ENCODE measurements around the gene FAM89B.

The FAM89B gene

GRCh38 chr11:65610404-65610803 is 38.1 kb downstream of the FAM89B start:
- no peak for DNase-seq (ENCODE audit: low read depth)

GRCh38 chr11:65611028-65611757 is 38.9 kb downstream of the FAM89B start:
- no peak for DNase-seq (ENCODE audit: low read depth)

GRCh38 chr11:65611758-65612603 is 39.6 kb downstream of the FAM89B start:
- no peak for DNase-seq (ENCODE audit: low read depth)

DNA sequence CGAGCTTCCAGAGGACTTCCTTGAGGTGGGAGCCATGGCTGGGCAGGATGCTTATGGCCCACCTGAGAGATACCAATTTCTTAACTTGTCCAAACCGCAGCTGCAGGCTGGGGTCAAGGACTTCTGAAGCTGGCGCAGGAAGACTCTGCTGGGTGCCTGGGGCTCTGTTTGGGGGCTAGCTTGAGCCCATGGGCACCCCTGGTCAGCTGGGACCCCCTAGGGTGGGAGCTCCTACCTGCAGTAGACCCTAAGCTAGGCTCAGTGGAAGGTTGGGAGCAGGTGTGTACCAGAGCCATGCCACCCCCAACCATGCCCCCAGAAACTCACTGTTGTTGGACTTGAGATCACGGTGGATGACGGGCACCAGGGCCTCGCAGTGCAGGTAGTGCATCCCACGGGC is 40.4 kb downstream of the FAM89B start:
- no peak for DNase-seq (ENCODE audit: low read depth)

DNA sequence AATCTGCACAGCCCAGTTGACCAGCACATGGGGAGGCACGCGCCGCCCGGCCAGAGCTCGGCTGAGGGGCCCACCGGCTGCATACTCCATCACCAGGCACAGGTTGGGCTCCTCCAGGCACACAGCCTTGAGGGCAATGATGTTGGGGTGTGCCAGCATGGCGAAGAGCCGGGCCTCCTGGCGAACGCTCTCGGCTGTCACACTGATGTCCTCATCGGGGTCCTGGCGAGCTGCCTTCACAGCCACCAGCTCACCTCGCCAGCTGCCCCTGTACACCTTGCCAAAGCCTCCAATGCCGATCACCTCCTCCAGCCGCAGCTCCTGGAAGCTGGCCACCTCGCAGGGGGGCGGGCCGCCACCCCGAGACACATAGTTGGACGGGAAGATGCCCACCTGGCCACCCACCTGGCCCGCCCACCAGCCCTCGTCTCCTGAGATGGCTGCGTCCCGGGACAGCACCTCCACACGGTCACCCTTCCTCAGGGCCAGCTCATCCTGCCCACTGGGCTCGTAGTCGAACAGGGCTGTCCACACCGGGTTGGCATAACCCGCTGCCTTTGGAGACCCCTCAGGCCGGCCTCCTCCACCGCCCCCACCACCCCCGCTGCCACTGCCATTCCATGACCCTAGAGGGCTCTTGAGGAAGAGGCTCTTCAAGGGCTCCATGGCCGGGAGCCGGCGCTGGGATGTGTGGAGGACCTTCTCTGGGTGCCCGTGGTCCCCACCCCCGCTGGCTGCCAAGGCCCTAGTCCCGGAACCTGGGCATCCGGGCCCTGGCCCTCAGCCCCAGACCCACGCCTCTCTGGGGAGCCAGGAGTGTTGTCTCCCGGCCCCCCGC is 41.0 kb downstream of the FAM89B start:
- no peak for DNase-seq (ENCODE audit: low read depth)

DNA sequence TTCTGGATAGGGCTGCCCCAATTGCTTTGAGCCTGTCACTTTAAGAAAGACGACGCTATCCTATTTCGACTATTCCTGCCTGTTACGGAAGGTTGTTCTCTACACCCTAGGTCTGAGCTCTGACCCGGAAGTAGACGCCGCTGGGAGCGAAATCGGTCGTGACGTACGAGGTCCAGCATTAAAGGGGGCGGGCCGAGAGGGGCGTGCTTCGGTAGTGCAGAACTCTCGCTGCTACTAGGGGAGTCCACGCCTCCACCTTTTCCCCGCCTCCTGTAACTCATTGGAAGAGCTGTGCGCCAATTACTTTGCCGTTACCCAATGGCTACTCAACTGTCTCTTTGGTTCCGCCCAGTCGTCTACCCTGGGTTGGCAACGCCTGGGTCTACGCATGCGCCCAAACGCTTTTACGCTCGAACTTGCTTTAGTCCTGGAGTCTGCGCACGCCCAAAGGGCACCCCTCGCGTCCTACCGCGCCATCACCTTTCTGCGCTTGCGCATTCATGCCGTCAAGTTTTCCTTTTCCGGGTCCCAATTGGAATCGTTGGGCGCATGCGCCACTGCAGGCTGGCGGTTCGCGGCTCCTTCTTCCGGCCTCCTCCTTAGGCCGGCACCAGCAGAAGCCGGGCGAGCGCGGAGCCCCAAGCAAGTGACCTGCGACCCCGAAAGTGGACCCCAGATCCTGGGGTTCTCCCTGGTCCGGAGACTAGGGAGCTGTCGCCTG is 43.1 kb downstream of the FAM89B start, which contains the start of gene PCNX3:
PCNX3 (plus strand) TSS at position 548 of the 721 bp plus-strand sequence. CDS start 536 bp downstream, outside the sequence.
- peak; percentile 100 for DNase-seq (ENCODE audit: low read depth)

DNA sequence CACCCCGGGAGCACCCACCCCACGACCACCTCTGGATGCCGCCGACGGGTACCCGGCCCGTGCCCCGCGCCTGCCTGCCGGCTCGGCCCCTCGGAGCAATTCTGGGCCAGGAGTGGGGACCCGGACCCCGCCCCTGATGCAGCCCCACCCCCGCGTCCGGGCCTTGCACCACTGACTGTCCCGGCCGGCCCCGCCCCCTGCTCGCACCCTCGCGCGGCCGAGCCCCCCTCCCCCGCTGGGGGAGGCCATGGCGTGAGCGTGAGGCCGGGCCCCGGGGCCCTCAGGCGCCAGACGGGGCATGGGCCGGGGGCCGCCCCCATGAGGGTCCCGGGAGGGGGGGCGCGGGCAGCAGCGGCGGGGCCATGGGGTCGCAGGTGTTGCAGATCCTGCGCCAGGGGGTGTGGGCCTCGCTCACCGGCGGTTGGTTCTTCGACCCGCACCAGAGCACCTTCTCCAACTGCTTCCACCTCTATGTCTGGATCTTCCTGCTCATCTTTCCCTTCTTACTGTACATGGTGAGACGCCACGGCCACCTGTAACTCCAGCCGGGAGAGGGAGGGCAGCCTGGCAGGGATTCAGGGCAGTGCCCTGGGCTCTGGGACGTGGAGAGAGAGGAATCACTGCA is 43.7 kb downstream of the FAM89B start:
- no peak for DNase-seq (ENCODE audit: low read depth)

GRCh38 chr11:65616575-65617001 is 44.2 kb downstream of the FAM89B start:
- DNase-seq (ENCODE audit: low read depth), result no peak

GRCh38 chr11:65617136-65617850 is 45.0 kb downstream of the FAM89B start:
- DNase-seq (ENCODE audit: low read depth), result no peak

- no peak for DNase-seq (ENCODE audit: low read depth)
Measured at GRCh38 chr11:65617990-65618751, 45.8 kb downstream of the FAM89B start.

- no peak for DNase-seq (ENCODE audit: low read depth)
Measured at GRCh38 chr11:65618763-65619162, 46.4 kb downstream of the FAM89B start.

- no peak for DNase-seq (ENCODE audit: low read depth)
Measured at GRCh38 chr11:65619281-65619928, 47.1 kb downstream of the FAM89B start.

DNA sequence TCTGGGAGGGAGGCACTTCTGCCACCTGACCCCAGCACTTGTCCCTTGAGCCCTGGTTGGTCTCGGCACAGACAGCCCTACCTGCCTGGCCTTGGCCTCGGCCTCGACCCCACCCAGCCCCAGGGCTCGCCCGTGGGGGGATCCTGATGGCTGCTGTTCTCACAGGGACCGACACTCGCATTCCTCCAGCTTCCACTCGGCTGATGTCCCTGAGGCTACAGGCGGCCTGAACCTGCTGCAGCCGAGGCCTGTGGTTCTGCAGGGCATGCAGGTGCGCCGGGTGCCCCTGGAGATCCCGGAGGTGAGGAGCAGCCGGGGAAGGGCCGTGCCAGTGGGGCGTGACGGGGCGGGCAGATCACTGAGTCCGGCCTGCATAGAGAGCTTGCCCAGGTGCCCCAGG is 48.3 kb downstream of the FAM89B start:
- DNase-seq (ENCODE audit: low read depth), result no peak

DNA sequence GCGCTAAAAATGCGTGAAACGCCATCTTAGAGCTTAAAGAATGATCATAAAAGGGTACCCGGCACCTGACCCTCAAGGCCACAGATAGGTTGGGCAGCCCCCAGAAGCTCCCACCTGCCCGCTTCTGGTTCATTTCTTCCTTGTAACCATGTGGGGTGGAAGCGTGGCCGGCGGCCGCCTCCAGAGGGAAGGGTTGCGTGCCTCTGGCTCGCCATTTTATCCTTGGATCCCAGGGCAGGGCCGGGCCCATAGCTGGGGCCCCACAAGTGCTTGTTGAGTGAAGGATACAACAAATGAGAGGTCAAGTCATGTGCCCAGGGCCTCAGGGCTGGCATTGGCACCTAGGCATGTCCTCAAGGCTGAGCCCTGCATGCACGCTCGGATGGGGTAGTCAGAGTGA is 49.1 kb downstream of the FAM89B start:
- no peak for DNase-seq (ENCODE audit: low read depth)

GRCh38 chr11:65622011-65622410 is 49.7 kb downstream of the FAM89B start:
- no peak for DNase-seq (ENCODE audit: low read depth)

GRCh38 chr11:65623177-65623576 is 50.8 kb downstream of the FAM89B start:
- no peak for DNase-seq (ENCODE audit: low read depth)
